ENCODE measurements around the gene MSL2.

MSL2 gene

GRCh38 chr3:136162322-136162721 lies 33.8 kb downstream of the MSL2 start:
- CTCF ChIA-PET: no interaction called here
- POLR2A ChIA-PET: no interaction called here
- TF ChIP-seq, protein P1, sequence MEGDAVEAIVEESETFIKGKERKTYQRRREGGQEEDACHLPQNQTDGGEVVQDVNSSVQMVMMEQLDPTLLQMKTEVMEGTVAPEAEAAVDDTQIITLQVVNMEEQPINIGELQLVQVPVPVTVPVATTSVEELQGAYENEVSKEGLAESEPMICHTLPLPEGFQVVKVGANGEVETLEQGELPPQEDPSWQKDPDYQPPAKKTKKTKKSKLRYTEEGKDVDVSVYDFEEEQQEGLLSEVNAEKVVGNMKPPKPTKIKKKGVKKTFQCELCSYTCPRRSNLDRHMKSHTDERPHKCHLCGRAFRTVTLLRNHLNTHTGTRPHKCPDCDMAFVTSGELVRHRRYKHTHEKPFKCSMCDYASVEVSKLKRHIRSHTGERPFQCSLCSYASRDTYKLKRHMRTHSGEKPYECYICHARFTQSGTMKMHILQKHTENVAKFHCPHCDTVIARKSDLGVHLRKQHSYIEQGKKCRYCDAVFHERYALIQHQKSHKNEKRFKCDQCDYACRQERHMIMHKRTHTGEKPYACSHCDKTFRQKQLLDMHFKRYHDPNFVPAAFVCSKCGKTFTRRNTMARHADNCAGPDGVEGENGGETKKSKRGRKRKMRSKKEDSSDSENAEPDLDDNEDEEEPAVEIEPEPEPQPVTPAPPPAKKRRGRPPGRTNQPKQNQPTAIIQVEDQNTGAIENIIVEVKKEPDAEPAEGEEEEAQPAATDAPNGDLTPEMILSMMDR (IDR thresholded peaks at IDR 0.05; ENCODE audit: control extremely low read depth, extremely low read depth, low read depth, missing control alignments): no peak
- no peak for DNase-seq (ENCODE audit: extremely low spot score)

DNA sequence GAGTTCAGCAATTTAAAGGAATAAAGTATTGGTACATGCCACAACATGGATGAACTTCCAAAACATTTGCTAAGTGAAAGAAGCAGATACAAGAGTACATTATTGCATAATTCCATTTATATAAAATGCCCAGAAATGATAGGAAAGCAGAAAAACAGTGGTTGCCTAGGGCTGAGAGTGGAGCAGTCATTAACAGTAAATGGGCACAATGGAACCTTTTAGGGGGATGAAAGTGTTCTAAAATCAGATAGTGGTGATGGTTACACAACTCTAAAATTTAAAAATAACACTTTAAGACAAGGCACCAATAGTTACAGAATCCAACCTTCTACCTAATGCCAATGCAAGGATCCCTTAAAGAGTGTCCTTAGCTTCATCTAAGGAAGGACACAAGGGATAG lies 34.6 kb downstream of the MSL2 start:
- POLR2A ChIA-PET: no interaction called here
- CTCF ChIA-PET: no interaction called here
- TF ChIP-seq, protein P1 (IDR thresholded peaks at IDR 0.05; ENCODE audit: control extremely low read depth, extremely low read depth, low read depth, missing control alignments): no peak
- DNase-seq (ENCODE audit: extremely low spot score): no peak

DNA sequence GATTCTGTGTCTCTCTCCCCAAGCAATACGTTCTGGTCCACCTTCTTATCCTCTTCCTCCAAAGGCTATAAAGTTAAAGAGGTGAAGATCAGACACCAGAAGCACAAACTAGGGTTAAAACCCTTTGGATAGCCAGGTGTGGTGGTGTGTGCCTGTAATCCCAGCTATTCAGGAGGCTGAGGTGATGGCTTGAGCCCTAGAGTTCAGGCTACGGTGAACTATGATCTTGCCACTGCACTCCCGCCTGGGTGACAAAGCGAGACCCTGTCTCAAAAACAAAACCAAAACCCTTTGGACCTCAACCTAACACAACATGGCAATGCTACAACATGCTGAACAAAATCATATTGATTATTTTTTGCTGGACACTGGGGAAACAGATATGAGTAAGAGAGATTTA lies 43.2 kb downstream of the MSL2 start:
- DNase-seq (ENCODE audit: extremely low spot score): no peak
- TF ChIP-seq, protein P1 (IDR thresholded peaks at IDR 0.05; ENCODE audit: control extremely low read depth, extremely low read depth, low read depth, missing control alignments): no peak
- CTCF ChIA-PET: interaction anchor here (1.4 kb wide), 1 partner anchor 600 kb away, joined by 3 read pairs; the partner anchor contains the start of gene STAG1
- POLR2A ChIA-PET: no interaction called here

DNA sequence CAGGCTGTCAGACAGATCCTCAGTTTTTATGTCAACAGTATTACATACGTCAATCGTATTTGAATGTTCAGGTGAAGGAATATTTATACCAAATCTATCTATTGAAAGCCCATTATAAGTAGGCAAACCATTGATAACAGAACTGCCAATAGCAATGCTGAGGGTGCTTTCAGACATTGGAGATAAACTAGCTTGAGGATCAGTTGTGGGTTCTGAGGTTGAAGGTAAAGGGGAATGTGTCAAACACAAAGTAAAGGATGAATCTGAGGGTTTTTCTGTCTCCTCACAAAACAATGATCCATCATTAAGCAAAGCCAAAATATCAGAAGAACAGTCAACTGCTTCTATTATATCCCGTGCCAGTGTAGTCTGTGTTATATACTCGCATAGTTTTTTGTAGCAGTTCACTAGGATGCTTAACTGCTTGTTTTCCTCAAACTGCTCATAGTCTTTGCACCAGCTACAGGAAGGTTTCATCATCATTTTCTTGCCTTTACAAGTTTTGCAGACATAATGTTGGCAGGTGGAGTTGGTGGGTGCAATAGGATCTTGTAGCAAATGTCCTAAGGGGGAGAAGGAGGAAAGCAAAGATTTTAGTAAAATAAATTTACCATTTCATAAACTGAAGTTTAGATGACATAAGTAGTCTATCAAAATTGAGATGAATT lies 43.8 kb downstream of the MSL2 start:
- POLR2A ChIA-PET: no interaction called here
- CTCF ChIA-PET: interaction anchor here (1.4 kb wide), 1 partner anchor 600 kb away, joined by 3 read pairs; the partner anchor contains the start of gene STAG1
- TF ChIP-seq, protein P1 (IDR thresholded peaks at IDR 0.05; ENCODE audit: control extremely low read depth, extremely low read depth, low read depth, missing control alignments): no peak
- DNase-seq (ENCODE audit: extremely low spot score): no peak

DNA sequence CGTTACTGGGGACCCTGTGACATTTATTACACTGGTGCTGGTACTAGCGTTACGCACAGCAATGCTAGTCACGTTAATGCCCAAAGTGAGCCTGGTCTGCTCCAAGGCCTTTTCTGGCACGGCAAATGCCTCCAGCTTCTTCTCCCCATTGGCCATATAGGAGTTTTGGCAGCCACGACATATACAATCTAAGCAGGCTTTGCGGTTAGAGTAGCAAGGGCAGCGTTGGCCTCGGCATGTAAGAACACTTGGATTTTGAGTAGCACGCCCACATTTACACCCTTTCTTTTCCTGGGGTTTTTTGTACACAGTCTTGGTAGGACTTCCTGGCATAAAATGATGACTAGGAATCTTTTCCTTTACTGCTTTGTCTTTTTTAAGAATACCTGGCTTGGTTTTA lies 44.9 kb downstream of the MSL2 start:
- ChIA-PET POLR2A (no interaction called here), CTCF (interaction anchor here (0.7 to 1.4 kb wide), 2 partner anchors 26 to 601 kb away, joined by 3 to 4 read pairs; partner anchors contain the start of gene STAG1)
- DNase-seq (ENCODE audit: extremely low spot score): no peak
- TF ChIP-seq, protein P1 (IDR thresholded peaks at IDR 0.05; ENCODE audit: control extremely low read depth, extremely low read depth, low read depth, missing control alignments): no peak

DNA sequence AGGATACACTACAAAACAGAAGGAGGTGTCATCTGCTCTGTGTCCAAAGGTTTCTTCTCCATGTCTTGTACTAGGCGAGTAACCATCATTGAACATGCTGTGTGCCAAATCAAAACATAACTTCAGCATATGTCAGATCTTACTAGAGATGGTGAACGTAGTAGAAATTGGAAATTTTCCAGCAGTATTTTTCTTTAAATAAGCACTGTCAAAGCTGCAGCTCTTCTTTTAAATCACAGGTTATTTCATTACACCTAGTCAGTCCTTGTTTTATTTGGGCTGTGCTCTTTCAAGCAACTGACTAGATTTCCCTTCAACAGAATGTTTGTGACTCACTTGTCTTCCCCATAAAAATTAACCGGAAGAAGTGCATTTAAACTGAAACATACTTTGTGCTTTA lies 46.5 kb downstream of the MSL2 start:
- TF ChIP-seq, protein P1 (IDR thresholded peaks at IDR 0.05; ENCODE audit: control extremely low read depth, extremely low read depth, low read depth, missing control alignments): no peak
- POLR2A ChIA-PET: no interaction called here
- DNase-seq (ENCODE audit: extremely low spot score): no peak

More for the DNA sequence above, 46.5 kb downstream of the MSL2 start:
- CTCF ChIA-PET: interaction anchor here (1.4 kb wide), 1 partner anchor 603 kb away, joined by 4 read pairs; the partner anchor contains the start of gene STAG1

Measured in GM10248 (cell line).